Measurements from ENCODE around the gene RACK1. TPM values are rescaled to one million over a fixed set of nuclear protein-coding genes. Genes with fewer than 3 reads are reported as not detected.

RACK1 gene
- total RNA-seq, 1 donor from 2014 or later = 2,136 TPM

- DNase-seq (ENCODE audit: extremely low read depth, low read depth, low spot score) = no peak
These were observed 43.6 kb downstream of the RACK1 start for GRCh38 chr5:181199881-181200638.

DNA sequence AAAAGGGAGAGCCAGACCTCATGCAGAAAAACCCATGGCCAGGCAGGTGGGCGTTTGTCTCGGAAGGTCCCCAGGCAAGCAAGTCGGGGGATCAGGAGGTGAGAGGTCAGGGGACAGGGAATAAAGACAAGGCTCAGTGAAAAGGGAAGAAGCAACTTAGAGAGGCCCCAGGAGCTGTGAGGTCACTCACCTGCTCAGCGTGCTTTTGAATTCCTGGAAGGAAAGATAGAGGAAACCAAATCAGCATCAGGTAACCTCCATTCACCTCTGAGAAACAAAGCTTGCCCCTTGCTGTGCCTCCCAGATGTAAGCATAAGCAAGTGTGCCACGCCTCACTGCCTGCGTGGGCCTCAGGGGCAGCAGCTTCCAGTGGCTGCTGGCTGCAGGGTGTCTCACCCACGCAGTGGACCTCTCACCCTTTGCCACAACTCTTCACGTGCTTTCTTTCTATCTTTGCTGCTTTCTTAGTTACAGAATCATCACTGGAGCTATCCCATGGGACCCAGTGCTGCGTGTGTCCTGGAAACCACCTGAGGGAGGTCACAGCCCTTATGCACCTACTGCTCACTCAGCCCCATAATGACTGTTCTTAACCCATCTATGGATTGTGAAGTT is 44.7 kb downstream of the RACK1 start:
- no peak for DNase-seq (ENCODE audit: extremely low read depth, low read depth, low spot score)

DNA sequence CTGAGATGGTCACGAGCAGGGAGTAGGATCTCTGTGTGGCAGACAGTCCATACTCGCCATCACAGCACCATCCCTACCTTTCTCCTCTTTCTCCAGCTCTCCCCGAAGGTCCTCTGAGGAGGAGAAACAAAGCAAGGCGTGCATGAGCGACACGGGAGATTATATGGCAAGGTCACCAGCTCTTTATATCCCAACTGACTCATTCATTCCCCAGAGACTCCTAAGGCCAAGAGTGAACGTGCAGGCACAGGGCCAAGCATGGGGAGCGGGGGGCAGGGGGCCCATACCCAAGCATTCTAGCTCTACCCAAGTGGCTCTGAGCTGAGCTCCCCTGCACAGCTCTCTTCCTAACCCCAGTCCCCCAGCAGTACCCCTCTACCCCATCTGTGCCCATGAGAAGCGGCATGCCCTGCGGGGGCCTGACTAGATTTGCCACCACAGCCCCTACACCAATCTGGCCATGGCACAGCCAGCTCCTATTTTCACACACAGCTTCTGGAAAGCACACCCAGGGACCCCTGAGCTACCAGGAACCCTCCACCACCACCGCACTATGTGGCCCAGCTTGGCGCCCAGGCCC is 45.5 kb downstream of the RACK1 start:
- DNase-seq (ENCODE audit: extremely low read depth, low read depth, low spot score) = no peak

- DNase-seq (ENCODE audit: extremely low read depth, low read depth, low spot score) = no peak
These were observed 46.3 kb downstream of the RACK1 start for GRCh38 chr5:181197326-181197951.

- DNase-seq (ENCODE audit: extremely low read depth, low read depth, low spot score) = no peak
These were observed 48.4 kb downstream of the RACK1 start for GRCh38 chr5:181195249-181195761.

DNA sequence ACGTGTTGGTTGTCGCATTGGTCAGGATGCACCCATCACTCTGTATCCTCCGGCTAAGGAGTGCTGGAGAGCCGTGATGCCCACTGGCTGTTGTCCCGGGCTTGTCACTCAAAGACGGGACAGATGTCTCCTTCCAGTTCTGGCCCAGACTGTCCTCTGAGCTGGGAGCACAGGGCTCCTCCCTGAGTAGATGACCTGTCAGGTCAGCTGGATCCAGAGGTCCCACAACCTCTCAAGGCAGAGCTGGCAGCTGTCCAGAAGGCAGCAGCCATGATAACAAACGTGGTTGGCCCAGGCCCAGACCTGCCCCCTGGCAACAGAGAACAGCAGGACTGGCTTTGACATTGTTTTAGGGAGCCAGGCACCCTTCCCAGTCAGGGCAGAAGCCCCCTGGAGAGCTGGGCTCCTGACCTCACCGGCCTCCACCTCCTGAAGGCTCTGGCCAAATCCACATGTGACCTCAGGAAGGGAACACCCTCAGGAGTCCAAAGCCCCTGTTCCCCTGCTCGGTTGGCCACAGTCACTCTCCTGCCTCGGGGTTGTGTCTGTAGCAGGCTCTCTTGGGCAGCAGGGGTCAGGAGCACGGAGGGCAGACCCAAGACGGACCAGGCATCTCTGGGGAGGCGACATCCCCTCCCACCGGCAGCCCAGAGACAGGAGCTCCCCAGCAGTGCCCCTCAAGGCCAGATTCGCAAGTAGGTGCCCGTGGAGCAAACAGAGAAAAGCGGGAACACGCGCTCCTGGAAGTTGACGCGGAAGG is 49.0 kb downstream of the RACK1 start:
- no peak for DNase-seq (ENCODE audit: extremely low read depth, low read depth, low spot score)

DNA sequence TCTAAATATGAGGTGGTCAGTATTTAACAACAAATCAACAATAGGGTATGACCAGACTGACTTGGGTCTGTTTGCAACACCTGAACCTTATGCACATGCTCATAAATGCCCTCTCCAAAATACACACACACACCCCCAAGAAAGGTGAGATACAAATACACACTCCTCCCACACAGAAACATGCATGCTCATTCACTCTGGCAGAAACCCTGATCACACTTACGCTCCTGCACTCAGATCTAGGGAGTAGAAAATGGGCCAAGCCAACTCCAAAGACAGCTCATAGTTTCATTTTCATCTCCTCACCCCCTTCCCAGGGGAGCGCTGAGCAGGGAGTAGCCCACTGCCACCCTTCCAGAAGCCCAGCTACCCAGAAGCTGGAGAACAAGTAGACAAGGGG is 50.0 kb downstream of the RACK1 start:
- no peak for DNase-seq (ENCODE audit: extremely low read depth, low read depth, low spot score)

GRCh38 chr5:181192337-181193046 is 51.2 kb downstream of the RACK1 start:
- no peak for DNase-seq (ENCODE audit: extremely low read depth, low read depth, low spot score)

GRCh38 chr5:181191526-181192336 is 52.0 kb downstream of the RACK1 start:
- no peak for DNase-seq (ENCODE audit: extremely low read depth, low read depth, low spot score)

- no peak for DNase-seq (ENCODE audit: extremely low read depth, low read depth, low spot score)
These were observed 52.8 kb downstream of the RACK1 start for GRCh38 chr5:181190711-181191525.

- no peak for DNase-seq (ENCODE audit: extremely low read depth, low read depth, low spot score)
These were observed 53.6 kb downstream of the RACK1 start for GRCh38 chr5:181189962-181190710.

- DNase-seq (ENCODE audit: extremely low read depth, low read depth, low spot score) = no peak
These were observed 54.2 kb downstream of the RACK1 start for GRCh38 chr5:181189363-181189961.

- DNase-seq (ENCODE audit: extremely low read depth, low read depth, low spot score) = no peak
These were observed 54.9 kb downstream of the RACK1 start for GRCh38 chr5:181188700-181189362.

DNA sequence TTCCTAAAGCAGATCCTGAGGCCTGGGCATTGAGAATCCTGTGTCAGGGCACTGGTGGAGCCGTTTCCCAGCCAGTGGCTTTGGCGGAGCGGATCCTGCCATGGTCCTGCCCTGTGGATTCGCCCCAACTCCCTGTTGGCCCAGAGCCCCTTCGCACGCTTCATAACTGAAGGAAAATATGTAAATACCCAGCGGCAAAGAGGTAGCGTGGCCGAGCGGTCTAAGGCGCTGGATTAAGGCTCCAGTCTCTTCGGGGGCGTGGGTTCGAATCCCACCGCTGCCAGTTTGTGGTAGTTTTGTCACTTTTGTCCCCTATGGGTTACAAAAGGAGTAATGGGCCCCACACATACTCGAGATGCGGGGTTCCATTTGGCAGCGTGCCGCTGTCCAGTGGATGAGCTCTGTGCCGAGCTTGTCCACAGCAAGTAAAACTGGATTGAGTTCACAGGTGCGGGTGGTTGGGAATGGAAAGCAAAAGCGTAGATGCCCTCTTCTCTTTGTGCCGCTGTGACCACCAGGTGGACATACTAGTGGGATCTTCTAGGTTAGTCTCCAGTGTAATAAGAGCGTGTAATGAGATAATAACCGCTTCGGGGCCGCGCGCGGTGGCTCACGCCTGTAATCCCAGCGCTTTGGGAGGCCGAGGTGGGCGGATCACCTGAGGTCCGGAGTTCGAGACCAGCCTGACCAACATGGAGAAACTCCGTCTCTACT is 56.0 kb downstream of the RACK1 start:
- DNase-seq (ENCODE audit: extremely low read depth, low read depth, low spot score) = no peak

DNA sequence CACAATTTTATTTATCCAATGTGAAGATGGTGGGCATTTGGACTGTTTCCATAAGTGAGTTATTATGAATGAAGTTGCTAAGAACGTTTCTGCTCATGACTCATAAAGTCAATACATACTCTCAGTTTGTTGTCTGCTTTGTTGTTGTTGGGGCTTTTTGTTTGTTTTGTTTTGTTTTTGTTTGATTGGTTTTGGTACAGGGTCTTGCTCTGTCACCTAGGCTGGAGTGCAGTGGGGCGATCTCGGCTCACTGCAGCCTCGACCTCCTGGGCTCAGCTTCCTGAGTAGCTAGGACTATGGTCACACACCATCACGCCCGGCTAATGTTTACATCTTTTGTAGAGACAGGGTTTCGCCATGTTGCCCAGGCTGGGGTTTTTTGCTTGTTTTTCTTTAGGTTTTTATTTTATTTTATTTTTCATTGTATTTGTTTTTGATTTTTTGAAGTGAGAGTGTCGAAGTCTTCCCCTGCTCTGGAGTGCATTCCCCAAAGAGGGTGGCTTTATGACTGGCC is 56.7 kb downstream of the RACK1 start:
- DNase-seq (ENCODE audit: extremely low read depth, low read depth, low spot score) = no peak

Measured in glomerular endothelial cell (primary cell).